AG10803 (cell line): ENCODE measurements around the gene HS3ST4.
"Not testable (repeated sequence)": the region's sequence is repeated elsewhere in the genome, so short reads cannot be mapped to it uniquely, and the experiment has no call there.

Experiments
- DNase-seq: peaks from one replicate; pipeline ENCODE4 v3.0.0; 2010; ENCODE audit warnings: low read depth
- H3K4me3 ChIP-seq: 2 replicates; pipeline ENCODE4 v1.5.1; 2011; ENCODE audit warnings: mild to moderate bottlenecking, low read length, control low read depth
- TF ChIP-seq, protein P1 (sequence below): conservative IDR thresholded peaks from 2 replicates; pipeline ENCODE4 v1.5.1; 2011; ENCODE audit warnings: mild to moderate bottlenecking, low read length, control low read depth, inconsistent platforms

Gene HS3ST4

DNA sequence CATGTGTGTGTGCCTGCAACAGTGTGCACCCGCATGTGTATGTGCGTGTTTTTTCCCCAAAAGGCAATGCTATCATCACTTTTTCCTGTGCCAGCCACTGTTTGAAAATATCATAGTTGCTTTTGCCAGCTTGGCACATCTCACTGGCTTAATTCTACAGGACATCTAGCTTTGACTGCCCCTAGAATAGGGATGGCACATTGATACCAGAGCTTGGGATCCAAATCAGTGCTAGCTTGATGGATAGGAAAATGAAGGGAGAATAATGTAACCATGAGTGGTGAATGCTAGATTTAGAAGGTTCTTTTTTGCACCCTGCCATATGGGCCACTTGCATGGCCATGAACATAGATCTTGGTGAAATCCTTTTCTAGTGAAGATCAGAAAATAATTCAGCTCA lies 72.7 kb downstream of the HS3ST4 start:
- TF ChIP-seq, protein P1, sequence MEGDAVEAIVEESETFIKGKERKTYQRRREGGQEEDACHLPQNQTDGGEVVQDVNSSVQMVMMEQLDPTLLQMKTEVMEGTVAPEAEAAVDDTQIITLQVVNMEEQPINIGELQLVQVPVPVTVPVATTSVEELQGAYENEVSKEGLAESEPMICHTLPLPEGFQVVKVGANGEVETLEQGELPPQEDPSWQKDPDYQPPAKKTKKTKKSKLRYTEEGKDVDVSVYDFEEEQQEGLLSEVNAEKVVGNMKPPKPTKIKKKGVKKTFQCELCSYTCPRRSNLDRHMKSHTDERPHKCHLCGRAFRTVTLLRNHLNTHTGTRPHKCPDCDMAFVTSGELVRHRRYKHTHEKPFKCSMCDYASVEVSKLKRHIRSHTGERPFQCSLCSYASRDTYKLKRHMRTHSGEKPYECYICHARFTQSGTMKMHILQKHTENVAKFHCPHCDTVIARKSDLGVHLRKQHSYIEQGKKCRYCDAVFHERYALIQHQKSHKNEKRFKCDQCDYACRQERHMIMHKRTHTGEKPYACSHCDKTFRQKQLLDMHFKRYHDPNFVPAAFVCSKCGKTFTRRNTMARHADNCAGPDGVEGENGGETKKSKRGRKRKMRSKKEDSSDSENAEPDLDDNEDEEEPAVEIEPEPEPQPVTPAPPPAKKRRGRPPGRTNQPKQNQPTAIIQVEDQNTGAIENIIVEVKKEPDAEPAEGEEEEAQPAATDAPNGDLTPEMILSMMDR: no peak
- no peak for DNase-seq
- H3K4me3 ChIP-seq: no peak overlapping the region

DNA sequence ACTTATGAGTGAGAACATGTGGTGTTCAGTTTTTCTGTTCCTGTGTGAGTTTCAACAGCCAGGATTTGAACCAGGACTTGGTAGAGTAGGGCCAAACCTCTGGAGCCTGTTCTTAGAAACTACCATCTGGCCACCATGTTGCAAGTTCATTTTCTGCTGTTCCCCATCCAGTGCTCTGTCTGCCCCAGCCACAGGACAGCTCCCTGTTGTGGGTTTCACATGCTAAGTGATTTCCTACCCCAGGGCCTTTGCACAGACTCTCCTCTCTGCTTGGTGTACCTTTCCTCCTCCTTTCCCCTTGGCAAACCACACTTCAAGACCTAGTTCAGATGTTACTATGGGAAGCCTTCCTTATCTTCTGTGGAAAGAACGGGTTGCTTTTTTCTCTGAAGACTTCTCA lies 79.5 kb downstream of the HS3ST4 start:
- no peak for DNase-seq

DNA sequence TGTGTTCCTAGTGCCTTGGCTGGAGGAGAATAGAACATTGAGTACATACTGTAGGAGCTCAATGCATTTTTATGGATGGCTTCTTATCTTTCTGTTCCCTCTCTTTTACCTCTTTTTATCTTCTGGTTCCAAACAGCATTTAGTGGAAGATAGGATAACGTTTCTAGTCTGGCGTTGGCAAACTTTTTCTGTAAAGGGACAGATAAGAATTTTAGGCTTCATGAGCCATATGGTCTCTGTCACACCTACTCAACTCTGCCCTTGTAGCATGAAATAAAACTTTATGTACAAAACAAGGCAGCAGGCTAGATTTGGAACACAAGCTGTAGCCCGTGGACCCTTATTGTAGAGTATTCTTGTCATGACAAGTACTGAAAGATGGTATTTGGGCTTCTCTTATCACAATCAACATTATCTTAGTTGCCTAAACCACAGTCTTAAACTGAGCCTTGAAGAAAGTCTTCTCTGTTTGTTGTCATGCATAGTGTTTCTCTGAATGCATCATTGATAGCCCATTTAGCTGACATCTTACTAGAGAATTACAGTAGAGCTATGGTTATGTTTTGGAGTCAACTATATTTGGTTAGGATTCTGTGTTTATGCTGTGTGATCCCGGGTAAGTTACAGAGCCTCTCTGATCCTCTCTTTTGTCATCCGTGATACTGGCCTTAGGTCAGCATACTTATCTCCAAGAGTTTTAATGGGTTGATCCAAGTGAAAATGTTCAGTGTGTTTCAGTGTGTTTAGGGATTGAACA lies 80.2 kb downstream of the HS3ST4 start:
- DNase-seq: no peak
- TF ChIP-seq, protein P1: no peak
- no peak overlapping the region for H3K4me3 ChIP-seq

More for the DNA sequence above, 79.5 kb downstream of the HS3ST4 start:
- TF ChIP-seq, protein P1: no peak
- no peak overlapping the region for H3K4me3 ChIP-seq

DNA sequence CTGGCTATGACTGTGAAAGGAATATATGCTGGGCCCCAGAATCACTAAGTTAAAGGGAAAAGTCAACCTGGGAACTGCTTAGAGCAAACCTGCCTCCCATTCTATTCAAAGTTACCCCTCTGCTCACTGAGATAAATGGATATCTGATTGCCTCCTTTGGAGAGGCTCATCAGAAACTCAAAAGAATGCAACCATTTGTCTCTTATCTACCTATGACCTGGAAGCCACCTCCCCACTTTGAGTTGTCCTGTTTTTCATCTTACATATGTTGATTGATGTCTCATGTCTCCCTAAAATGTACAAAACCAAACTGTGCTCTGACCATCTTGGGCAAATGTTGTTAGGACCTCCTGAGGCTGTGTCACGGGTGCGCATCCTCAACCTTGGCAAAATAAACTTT lies 84.5 kb downstream of the HS3ST4 start:
- not testable (repeated sequence) for H3K4me3 ChIP-seq, DNase-seq

DNA sequence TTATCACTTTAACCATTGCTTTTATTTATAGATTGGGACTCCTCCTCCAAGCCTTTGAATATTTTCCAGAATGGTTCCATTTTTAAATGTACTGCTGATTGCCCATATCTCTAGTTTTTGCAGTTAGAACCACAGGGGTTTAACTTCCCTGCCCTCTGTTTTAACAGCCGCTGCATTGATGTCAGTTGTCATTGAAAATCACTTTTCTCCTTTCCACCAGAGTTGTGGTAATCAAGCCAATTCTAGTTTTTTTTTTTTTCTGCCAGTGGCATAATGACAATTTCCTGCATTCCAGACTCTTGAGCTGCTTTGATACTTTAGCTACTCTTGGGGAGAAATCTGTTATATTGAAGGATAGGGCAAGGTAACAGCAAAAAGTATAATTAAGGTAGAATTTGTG lies 91.5 kb downstream of the HS3ST4 start:
- H3K4me3 ChIP-seq: no peak overlapping the region
- DNase-seq: no peak
- TF ChIP-seq, protein P1: no peak

DNA sequence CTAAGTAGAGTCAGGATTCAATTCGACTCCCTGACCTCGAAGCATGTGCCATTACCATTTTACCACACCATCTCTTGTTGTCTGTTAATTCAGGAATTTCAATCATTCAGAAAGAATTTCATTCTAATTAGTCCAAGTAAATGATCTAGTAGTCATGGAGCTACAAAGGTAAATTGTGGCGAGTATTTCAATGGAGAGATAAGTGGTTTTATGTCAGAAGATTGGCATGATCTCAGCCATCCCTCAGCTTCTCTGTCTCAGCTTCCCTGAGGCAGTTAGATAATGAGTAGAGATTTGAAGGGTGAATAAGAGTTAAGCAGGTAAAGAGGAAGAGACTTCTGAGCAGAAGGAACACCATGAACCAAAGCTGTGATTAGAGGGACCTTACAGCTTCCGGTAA lies 93.6 kb downstream of the HS3ST4 start:
- H3K4me3 ChIP-seq: no peak overlapping the region
- TF ChIP-seq, protein P1: no peak
- no peak for DNase-seq

DNA sequence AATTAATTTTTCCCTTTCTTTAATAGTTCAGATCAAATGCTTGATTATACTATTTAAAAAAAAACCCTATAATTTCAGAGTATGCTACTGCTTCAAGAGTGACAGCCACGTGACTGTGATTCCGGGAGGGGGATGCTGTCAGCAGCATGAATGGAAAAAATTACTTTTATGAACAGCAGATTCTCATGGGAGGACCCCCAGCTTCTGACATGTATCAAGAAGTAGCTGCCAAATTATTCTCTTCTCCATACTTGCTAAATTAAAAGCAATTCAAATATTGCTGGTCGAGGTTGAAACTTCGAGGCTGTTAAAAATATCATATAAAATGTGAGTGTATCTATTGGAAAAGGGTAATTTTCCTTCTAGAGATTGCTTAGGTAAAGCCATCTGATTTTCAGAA lies 95.0 kb downstream of the HS3ST4 start:
- TF ChIP-seq, protein P1: no peak
- no peak overlapping the region for H3K4me3 ChIP-seq
- DNase-seq: no peak
